Heart right ventricle (tissue), 16 donors: Measurements from ENCODE around the gene IPP. TPM values are rescaled to one million over a fixed set of nuclear protein-coding genes. Genes with fewer than 3 reads are reported as not detected.
A peak's percentile ranks its signal among the peaks of the same experiment; 100 is the strongest.
"Not testable (repeated sequence)": the region's sequence is repeated elsewhere in the genome, so short reads cannot be mapped to it uniquely, and the experiment has no call there.

Experiments used
- ATAC-seq, 8 donors: fragments of 200-7000 bp; cut with Tn5 transposase; one replicate each; pipeline ENCODE4 v1.9.1; 2020; ENCODE audit warnings: mild to moderate bottlenecking in 8 of 8, moderate library complexity in 8 of 8, moderate number of reproducible peaks in 1 of 8
- DNase-seq, 2 donors: peaks; one replicate each; pipeline ENCODE4 v3.0.0-alpha.2; 2020
- H3K27ac ChIP-seq, 10 donors: fragments of 200-600 bp; sonication (generic) in 2 of 10; one replicate each; pipeline versions ENCODE4 v1.5.0 to v1.8.0; 2020 to 2022; ENCODE audit warnings: mild to moderate bottlenecking in 3 of 10
- H3K27me3 ChIP-seq, 7 donors: fragments of 200-600 bp; one replicate each; pipeline ENCODE4 v1.8.0; 2021 to 2022; ENCODE audit warnings: mild to moderate bottlenecking in 2 of 7
- H3K36me3 ChIP-seq, 9 donors: fragments of 200-600 bp; sonication (generic) in 1 of 9; one replicate each; pipeline versions ENCODE4 v1.5.0 to v1.8.0; 2020 to 2022; ENCODE audit warnings: mild to moderate bottlenecking in 2 of 9
- H3K4me1 ChIP-seq, 9 donors: fragments of 200-600 bp; sonication (generic) in 1 of 9; one replicate each; pipeline versions ENCODE4 v1.5.0 to v1.8.0; 2020 to 2022; ENCODE audit warnings: mild to moderate bottlenecking in 4 of 9
- H3K4me3 ChIP-seq, 10 donors: fragments of 200-600 bp; sonication (generic) in 2 of 10; one replicate each; pipeline versions ENCODE4 v1.5.0 to v1.8.0; 2020 to 2022; ENCODE audit warnings: mild to moderate bottlenecking in 7 of 10, moderate library complexity in 2 of 10
- H3K9me3 ChIP-seq, 11 donors: fragments of 200-600 bp in 10 of 11; sonication (generic) in 2 of 11; one replicate each; pipeline versions ENCODE4 v1.5.0 to v1.8.0; 2013 to 2022; ENCODE audit warnings: mild to moderate bottlenecking in 2 of 11, control low read depth in 1 of 11, moderate library complexity in 1 of 11
- CTCF ChIP-seq, 9 donors: fragments of 200-600 bp; sonication (generic) in 2 of 9; IDR thresholded peaks; one replicate each; pipeline versions ENCODE4 v1.5.0 to v1.8.0; 2021 to 2022; ENCODE audit warnings: antibody characterized with exemption in 9 of 9, mild to moderate bottlenecking in 5 of 9, moderate library complexity in 1 of 9
- WGBS, 2 donors: extraction: QIAGEN DNeasy Blood & Tissue Kit; methylation state at CpG; one replicate each; pipeline ENCODE4 v1.1.7; 2013; ENCODE audit warnings: inconsistent platforms in 1 of 2; 5-methylcytosine and 5-hydroxymethylcytosine counted together
- intact Hi-C, 10 donors: fragments of 100-400 bp; cut with DNase I; formaldehyde crosslinking; loops; one replicate each; pipeline versions ENCODE4 v1.11.1 to v1.14.2; 2022
- polyA plus RNA-seq, 2 donors: library from polyadenylated mRNA; stranded (reverse); fragments of 200-250 nt; gene quantifications; one replicate each; pipeline ENCODE4 v1.2.3, GENCODE V29; 2013
- total RNA-seq, 10 donors: library from RNA; stranded (reverse); fragmentation: NEBNext Ultra II Directional in 3 of 10; extraction: Animal tissue kit (Norgen Biotek cat#: 25700) in 3 of 10; gene quantifications; one replicate each; pipeline versions ENCODE4 v1.2.1 to v1.2.4, GENCODE V29; 2021 to 2023
- donor health status: Arrhythmogenic right ventricular cardiomyopathy.
- donor health status: ischemic (EF 13 %, LVEDD 7.1; RV severe dilation, severe dysfunction).
- donor health status: healthy with polysubstance abuse.
- donor health status: DM: no; HTN: yes; CAD: no.
- donor health status: DM: no; HTN: no; CAD: no.
- donor health status: ischemic (EF 25% LVEDD 6.9; RV normal size, moderate dysfunction).
- donor health status: ischemic (EF 25% LVEDD 5.7; RV mildly dilated, moderate dysfunction).
- donor health status: healthy.
- donor health status: DM: yes; HTN: yes; CAD: no.
- donor health status: Ischemic cardiomyopathy.
- donor health status: ischemic (EF 35%, LVEDD 5.7; RV mildly dilated, moderate dysfunction).
- donor health status: nonischemic (EF 11% LVEDD 7.7; RV severe dilation, severe dysfunction).
- donor health status: DM: yes; HTN: yes; CAD: no.
- donor health status: PGD.
- donor health status: ischemic (EF 29% LVEDD 5.4; RV normal size, mild dysfunction).
- donor health status: nonischemic (EF 23%, LVEDD 6.1; RV moderate dilation, normal function).

The IPP gene
- total and polyA plus RNA-seq, 12 donors = 2.1 to 30.0 (median 20.6) TPM

GRCh38 chr1:45752441-45753052 lies 2.1 kb upstream of the IPP start:
- no peak overlapping the region for H3K27ac ChIP-seq
- no peak for TF ChIP-seq CTCF (IDR thresholded peaks at IDR 0.05)
- DNase-seq (no peak), ATAC-seq (no peak)
- no peaks in the 10 kb centered on the region for H3K27me3 ChIP-seq
- 88 to 92% methylated on average over 2 of the region's 2 CpGs for WGBS, 2 donors
- intact Hi-C loops = loop anchor here in 5 of 10 donors (5.0 kb wide), 2 partner anchors 50 to 65 kb away; partner anchors contain the start of genes MAST2 (in 3 of the 5), GPBP1L1 (in 2 of the 5) and TMEM69 (in 2 of the 5)
- H3K4me1 ChIP-seq = peaks cover 0 to 20% (median 7%) of the 10 kb centered on the region in 9 donors
- H3K36me3 ChIP-seq = no peaks in the 10 kb centered on the region
- peaks cover 0 to 15% (median 3%) of the 10 kb centered on the region in 11 donors for H3K9me3 ChIP-seq
- no peak overlapping the region for H3K4me3 ChIP-seq

GRCh38 chr1:45752014-45752413 lies 1.6 kb upstream of the IPP start:
- no peak overlapping the region for H3K4me3 ChIP-seq
- peaks cover 0 to 20% (median 7%) of the 10 kb centered on the region in 9 donors for H3K4me1 ChIP-seq
- 94 to 96% methylated on average over 2 of the region's 2 CpGs for WGBS, 2 donors
- intact Hi-C loops = loop anchor here in 5 of 10 donors (5.0 kb wide), 2 partner anchors 50 to 65 kb away; partner anchors contain the start of genes MAST2 (in 3 of the 5), GPBP1L1 (in 2 of the 5) and TMEM69 (in 2 of the 5)
- peaks cover 0 to 15% (median 3%) of the 10 kb centered on the region in 11 donors for H3K9me3 ChIP-seq
- peak overlapping the region in 1 of 10 donors; percentile 95 for H3K27ac ChIP-seq
- no peak for ATAC-seq
- H3K36me3 ChIP-seq = no peaks in the 10 kb centered on the region
- TF ChIP-seq CTCF (IDR thresholded peaks at IDR 0.05) = no peak
- no peak for DNase-seq
- H3K27me3 ChIP-seq = no peaks in the 10 kb centered on the region

- DNase-seq = not testable (repeated sequence)
- WGBS, 2 donors = 84 to 87% methylated on average over 24 of the region's 24 CpGs
- intact Hi-C loops = loop anchor here in 5 of 10 donors (2.0 to 5.0 kb wide), 3 partner anchors 51 to 64 kb away; partner anchors contain the start of genes GPBP1L1 (in 4 of the 5), MAST2 (in 3 of the 5) and TMEM69 (in 2 of the 5)
Observed at GRCh38 chr1:45751039-45751838, 786 bp upstream of the IPP start.

GRCh38 chr1:45746922-45747321 lies 3.5 kb downstream of the IPP start:
- Histone ChIP-seq H3K9me3 (no peaks in the 10 kb centered on the region), H3K4me3 (no peak overlapping the region), H3K4me1 (peaks cover 0 to 20% (median 7%) of the 10 kb centered on the region in 9 donors), H3K36me3 (peaks cover 0 to 44% (median 15%) of the 10 kb centered on the region in 9 donors), H3K27me3 (no peaks in the 10 kb centered on the region), H3K27ac (no peak overlapping the region)
- WGBS, 2 donors = 92 to 95% methylated on average over 12 of the region's 12 CpGs
- TF ChIP-seq CTCF (IDR thresholded peaks at IDR 0.05) = no peak
- intact Hi-C loops = no loop called here
- ATAC-seq (no peak), DNase-seq (no peak)

More at GRCh38 chr1:45751039-45751838, 786 bp upstream of the IPP start:
- Histone ChIP-seq H3K9me3 (peaks cover 0 to 15% (median 3%) of the 10 kb centered on the region in 11 donors), H3K4me3 (peak overlapping the region; percentile 24 to 68 (median 62)), H3K4me1 (peaks cover 0 to 20% (median 7%) of the 10 kb centered on the region in 9 donors), H3K27ac (peak overlapping the region; percentile 87 to 97 (median 95))
- not testable (repeated sequence) for H3K27me3 ChIP-seq, ATAC-seq, H3K36me3 ChIP-seq

DNA sequence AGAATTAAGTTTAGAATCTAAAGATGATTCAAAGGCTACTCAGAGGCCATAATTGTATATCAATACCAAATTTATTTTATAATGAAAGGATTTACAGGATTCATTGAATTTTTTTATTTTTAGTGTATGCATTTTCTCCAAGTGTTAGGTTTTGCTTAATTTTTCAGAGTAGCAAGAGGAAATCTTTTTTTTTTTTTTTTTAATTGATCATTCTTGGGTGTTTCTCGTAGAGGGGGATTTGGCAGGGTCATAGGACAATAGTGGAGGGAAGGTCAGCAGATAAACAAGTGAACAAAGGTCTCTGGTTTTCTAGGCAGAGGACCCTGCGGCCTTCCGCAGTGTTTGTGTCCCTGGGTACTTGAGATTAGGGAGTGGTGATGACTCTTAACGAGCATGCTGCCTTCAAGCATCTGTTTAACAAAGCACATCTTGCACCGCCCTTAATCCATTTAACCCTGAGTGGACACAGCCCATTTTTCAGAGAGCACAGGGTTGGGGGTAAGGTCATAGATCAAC lies 10.8 kb downstream of the IPP start:
- H3K9me3 ChIP-seq, intact Hi-C loops, H3K27me3 ChIP-seq, H3K4me3 ChIP-seq, DNase-seq, ATAC-seq, H3K4me1 ChIP-seq, H3K27ac ChIP-seq: not testable (repeated sequence)
- peaks cover 0 to 43% (median 2%) of the 10 kb centered on the region in 9 donors for H3K36me3 ChIP-seq
- 56 to 57% methylated on average over 5 of the region's 5 CpGs for WGBS, 2 donors
